Activated CD4-positive, CD25-positive, alpha-beta regulatory T cell (primary cell): ENCODE data around the gene NDUFV2.
A peak's percentile ranks its signal among the peaks of the same experiment; 100 is the strongest.
"Not testable (repeated sequence)": the region's sequence is repeated elsewhere in the genome, so short reads cannot be mapped to it uniquely, and the experiment has no call there.

ENCODE experiments used
- DNase-seq, 4 experiments: peaks; one replicate each; lab custom pipeline; 2025; lab: John Stamatoyannopoulos, UW

The NDUFV2 gene

DNA sequence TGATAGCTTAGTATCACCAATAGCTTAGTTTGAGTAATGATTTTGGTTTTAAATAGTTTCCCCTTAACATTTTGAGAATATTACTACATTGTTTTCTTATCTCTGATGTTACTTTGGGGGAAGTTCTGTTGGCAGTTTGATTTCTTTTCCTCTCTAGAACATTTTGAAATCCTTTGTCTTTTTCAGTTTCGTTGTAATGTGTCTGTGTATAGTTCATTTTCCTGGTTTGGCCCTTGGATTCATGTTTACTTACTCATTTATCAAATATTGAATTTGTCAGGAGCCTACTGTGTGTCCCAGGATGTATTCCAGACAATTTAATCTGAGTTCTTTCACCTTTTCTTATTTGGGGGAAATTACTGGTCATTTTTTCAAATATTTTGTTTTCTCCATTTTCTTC, 50.8 kb downstream of the NDUFV2 start:
- no peak for DNase-seq

DNA sequence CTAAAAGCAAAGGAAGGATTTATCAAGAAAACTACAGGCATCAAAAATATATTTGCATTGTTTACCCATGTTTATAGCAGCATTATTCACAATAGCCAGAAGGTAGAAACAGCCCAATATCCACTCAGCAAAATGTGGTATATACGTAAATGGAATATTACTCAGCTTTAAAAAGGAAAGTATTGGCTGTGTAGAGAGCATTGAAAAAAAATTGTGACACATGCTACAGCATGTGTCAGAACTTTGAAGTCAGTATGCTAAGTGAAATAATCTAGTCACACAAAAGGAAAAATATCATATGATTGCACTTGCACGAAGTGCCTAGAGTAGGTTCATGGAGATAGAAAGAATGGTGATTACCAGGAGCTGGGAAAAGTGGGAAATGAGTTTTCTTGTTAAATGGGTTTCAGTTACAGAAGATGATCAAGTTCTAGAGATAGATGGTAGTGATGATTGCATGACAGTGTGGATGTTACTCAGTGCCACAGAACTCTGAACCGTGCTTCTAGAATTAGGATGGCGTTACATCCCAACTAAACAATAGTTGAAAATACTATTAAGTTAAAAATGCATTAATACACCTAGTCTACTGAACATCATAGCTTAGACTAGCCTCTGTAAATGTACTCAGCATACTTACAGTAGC, 54.2 kb downstream of the NDUFV2 start:
- DNase-seq, result no peak

GRCh38 chr18:9157806-9158205, 55.3 kb downstream of the NDUFV2 start:
- DNase-seq, result no peak

DNA sequence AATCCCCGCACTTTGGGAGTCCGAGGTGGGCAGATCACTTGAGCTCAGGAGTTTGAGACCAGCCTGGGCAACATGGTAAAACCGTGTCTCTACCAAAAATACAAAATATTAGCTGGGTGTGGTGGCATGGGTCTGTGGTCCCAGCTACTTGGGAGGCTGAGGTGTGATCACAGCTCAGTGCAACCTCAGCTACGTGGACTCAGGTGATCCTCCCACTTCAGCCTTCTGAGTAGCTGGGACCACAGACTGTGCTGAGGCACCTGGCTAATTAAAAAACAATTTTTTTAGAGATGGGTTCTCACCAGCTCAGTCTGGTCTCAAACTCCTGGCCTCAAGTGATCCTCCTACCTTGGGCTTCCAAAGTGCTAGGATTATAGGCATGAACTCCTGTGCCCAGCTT, 57.5 kb downstream of the NDUFV2 start:
- DNase-seq, result no peak

GRCh38 chr18:9162663-9163062, 60.2 kb downstream of the NDUFV2 start:
- not testable (repeated sequence) for DNase-seq

DNA sequence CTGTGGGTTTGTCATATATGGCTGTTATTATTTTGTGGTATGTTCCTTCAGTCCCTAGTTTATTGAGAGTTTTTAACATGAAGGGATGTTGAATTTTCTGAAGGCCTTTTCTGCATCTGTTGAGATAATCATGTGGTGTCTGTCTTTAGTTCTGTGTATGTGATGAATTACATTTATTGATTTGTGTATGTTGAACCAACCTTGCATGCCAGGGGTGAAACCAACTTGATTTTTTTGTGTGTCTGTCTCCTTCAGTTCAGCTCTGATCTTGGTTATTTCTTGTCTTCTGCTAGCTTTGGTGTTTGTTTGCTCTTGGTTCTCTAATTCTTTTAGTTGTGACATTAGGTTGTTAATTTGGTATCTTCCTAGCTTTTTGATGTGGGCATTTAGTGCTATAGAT, 61.6 kb downstream of the NDUFV2 start:
- not testable (repeated sequence) for DNase-seq

GRCh38 chr18:9165883-9166282, 63.4 kb downstream of the NDUFV2 start:
- DNase-seq, result not testable (repeated sequence)

DNA sequence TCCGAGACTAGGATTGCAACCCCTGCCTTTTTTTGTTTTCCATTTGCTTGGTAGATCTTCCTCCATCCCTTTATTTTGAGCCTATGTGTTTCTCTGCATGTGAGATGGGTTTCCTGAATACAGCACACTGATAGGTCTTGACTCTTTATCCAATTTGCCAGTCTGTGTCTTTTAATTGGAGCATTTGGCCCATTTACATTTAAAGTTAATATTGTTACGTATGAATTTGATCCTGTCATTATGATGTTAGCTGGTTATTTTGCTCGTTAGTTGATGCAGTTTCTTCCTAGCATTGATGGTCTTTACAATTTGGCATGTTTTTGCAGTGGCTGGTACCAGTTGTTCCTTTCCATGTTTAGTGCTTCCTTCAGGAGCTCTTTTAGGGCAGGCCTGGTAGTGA, 67.0 kb downstream of the NDUFV2 start:
- DNase-seq, result not testable (repeated sequence)

DNA sequence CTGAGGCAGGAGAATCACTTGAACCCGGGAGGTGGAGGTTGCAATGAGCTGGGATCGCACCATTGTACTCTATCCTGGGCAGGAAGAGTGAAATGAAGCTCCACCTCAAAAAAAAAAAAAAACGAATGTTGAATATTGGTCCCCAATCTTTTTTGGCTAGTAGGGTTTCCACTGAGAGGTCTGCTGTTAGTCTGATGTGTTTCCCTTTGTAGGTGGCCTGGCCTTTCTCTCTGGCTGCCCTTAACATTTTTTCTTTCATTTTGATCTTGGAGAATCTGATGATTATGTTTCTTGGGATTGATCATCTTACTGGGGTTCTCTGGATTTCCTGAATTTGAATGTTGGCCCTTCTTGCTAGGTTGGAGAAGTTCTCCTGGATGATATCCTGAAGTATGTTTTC, 69.4 kb downstream of the NDUFV2 start:
- not testable (repeated sequence) for DNase-seq

DNA sequence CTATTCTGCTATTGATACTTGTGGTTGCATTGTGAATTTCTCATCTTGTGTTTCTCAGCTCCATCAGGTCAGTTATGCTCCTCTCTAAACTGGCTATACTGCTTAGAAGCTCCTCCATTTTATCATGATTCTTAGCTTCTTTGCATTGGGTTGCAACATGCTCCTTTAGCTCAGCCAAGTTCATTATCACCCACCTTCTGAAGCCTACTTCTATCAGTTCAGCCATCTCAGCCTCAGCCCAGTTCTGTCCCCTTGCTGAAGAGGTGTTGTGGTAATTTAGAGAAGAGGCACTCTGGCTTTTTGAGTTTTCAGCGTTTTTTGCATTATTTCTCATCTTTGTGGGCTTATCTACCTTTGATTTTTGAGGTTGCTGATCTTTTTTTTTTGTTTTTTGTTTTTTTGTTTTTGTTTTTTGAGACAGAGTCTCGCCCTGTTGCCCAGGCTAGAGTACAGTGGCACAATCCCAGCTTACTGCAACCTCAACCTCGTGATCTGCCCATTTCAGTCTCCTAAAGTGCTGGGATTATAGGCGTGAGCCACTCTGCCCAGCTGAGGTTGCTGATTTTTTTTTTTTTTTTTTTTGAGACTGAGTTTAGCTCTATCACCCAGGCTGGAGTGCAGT, 70.1 kb downstream of the NDUFV2 start:
- DNase-seq, result no peak

- DNase-seq, result peak in 1 of 4 experiments; percentile 1
These were observed 71.3 kb downstream of the NDUFV2 start for GRCh38 chr18:9173770-9174233.

- DNase-seq, result no peak
These were observed 71.8 kb downstream of the NDUFV2 start for GRCh38 chr18:9174302-9174701.

DNA sequence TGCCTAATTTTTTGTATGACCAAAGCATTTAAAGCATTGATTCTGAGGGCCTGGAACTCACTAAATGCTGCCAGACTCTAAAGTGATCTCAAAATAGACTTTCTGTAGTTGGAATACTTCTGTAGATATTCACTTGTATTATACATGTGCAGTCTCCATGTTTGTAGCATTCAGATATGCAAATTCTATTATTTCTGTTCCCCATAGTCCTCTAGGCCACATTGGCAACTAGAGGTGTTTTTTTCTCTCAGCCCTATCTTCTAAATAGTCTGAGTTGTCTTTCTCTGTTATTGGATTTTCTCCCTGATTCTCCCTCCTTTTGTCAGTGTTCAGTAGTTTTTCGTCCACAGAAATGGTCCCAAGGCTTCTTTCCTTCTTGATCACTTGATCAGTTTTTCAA, 72.6 kb downstream of the NDUFV2 start:
- no peak for DNase-seq

- no peak for DNase-seq
These were observed 74.5 kb downstream of the NDUFV2 start for GRCh38 chr18:9177031-9177430.

DNA sequence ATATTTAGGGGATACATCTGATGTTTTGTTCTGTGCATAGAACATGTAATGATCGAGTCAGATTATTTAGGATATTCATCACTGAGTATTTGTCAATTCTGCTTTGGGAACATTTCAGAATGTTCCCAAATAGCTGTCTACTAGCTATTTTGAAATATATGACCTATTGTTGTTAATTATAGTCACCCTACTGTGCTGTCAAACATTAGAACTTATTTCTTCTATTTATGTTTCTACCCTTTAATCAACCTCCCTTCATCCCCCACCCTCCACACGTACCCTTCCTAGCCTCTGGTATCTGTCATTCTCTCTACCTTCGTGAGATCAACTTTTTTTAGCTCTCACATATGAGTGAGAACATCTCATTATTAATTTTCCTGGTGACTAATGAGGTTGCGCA, 75.0 kb downstream of the NDUFV2 start:
- DNase-seq, result no peak

GRCh38 chr18:9178557-9178956, 76.1 kb downstream of the NDUFV2 start:
- DNase-seq, result no peak

DNA sequence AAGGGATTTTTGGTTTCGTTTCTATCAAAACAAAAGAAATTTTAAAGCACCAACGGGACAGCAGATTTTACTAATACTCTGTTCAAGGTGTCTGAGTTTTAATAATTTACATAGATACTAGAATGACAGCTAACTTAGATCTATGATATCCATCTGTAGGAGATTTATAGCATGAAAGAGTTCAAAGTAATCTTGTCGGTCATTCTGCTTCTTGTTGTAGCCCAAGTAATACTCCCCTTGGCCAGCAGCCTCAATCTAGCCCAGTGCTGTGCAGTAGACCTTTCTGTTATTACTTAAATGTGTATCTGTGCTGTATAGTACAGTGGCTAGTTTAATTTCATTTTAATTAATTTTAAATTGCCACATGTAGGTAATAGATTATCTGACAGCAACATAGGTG, 78.8 kb downstream of the NDUFV2 start:
- no peak for DNase-seq

GRCh38 chr18:9182852-9183399, 80.4 kb downstream of the NDUFV2 start:
- no peak for DNase-seq
